HepG2 (cell line): ENCODE measurements around the gene SYMPK. TPM values are rescaled to one million over a fixed set of nuclear protein-coding genes. Genes with fewer than 3 reads are reported as not detected.

Experiments
- AKAP8 ChIP-seq: sonication (generic); formaldehyde crosslinking; IDR thresholded peaks from 2 replicates; pipeline ENCODE4 v1.5.1; 2020; ENCODE audit warnings: mild to moderate bottlenecking, missing genetic modification reagents
- BORCS8-MEF2B ChIP-seq: sonication (generic); formaldehyde crosslinking; IDR thresholded peaks from 2 replicates; pipeline ENCODE4 v1.8.0; 2022; ENCODE audit warnings: mild to moderate bottlenecking, missing genetic modification reagents
- CTCF ChIP-seq: sonication (generic); formaldehyde crosslinking; IDR thresholded peaks from 2 replicates; pipeline ENCODE4 v1.5.0; 2020; ENCODE audit warnings: mild to moderate bottlenecking, missing genetic modification reagents, moderate library complexity
- ERF ChIP-seq: IDR thresholded peaks from 2 replicates; pipeline ENCODE4 v1.6.1; 2018; ENCODE audit warnings: missing biosample characterization, missing genetic modification reagents
- FOXK2 ChIP-seq: fragments of 450-650 bp; IDR thresholded peaks from 2 replicates; pipeline ENCODE4 v1.6.1; 2016
- HIVEP1 ChIP-seq: sonication (generic); formaldehyde crosslinking; IDR thresholded peaks from 2 replicates; pipeline ENCODE4 v1.4.0; 2020; ENCODE audit warnings: mild to moderate bottlenecking, missing genetic modification reagents
- HNRNPL ChIP-seq: fragments of 200-400 bp; formaldehyde crosslinking; IDR thresholded peaks from 2 replicates; pipeline ENCODE4 v1.6.1; 2017; ENCODE audit warnings: mild to moderate bottlenecking, low read depth, low read length
- IRF9 ChIP-seq: sonication (generic); formaldehyde crosslinking; IDR thresholded peaks from 2 replicates; pipeline ENCODE4 v1.8.0; 2022; ENCODE audit warnings: missing genetic modification reagents, mild to moderate bottlenecking, borderline replicate concordance
- NR2F6 ChIP-seq, 2 experiments: IDR thresholded peaks; 2 replicates each; pipeline ENCODE4 v1.6.1; 2016; ENCODE audit warnings: antibody characterized with exemption in 1 of 2, mild to moderate bottlenecking in 1 of 2
- SALL1 ChIP-seq: sonication (generic); formaldehyde crosslinking; IDR thresholded peaks from 2 replicates; pipeline ENCODE4 v1.8.0; 2022; ENCODE audit warnings: mild to moderate bottlenecking, missing genetic modification reagents
- SOX5 ChIP-seq: IDR thresholded peaks from 2 replicates; pipeline ENCODE4 v1.6.1; 2016; ENCODE audit warnings: borderline replicate concordance
- TBX2 ChIP-seq: sonication (generic); formaldehyde crosslinking; IDR thresholded peaks from 2 replicates; pipeline ENCODE4 v1.5.0; 2020; ENCODE audit warnings: missing genetic modification reagents, mild to moderate bottlenecking, borderline replicate concordance
- TFDP2 ChIP-seq: sonication (generic); formaldehyde crosslinking; IDR thresholded peaks from 2 replicates; pipeline ENCODE4 v1.4.0; 2020; ENCODE audit warnings: missing genetic modification reagents
- TFE3 ChIP-seq: IDR thresholded peaks from 2 replicates; pipeline ENCODE4 v1.6.1; 2016
- XRCC5 ChIP-seq: fragments of 200-400 bp; formaldehyde crosslinking; optimal IDR thresholded peaks from 2 replicates; pipeline ENCODE3; 2017; ENCODE audit warnings: mild to moderate bottlenecking, low read length
- YEATS2 ChIP-seq: sonication (generic); formaldehyde crosslinking; IDR thresholded peaks from 2 replicates; pipeline ENCODE4 v1.4.0; 2020; ENCODE audit warnings: missing genetic modification reagents, borderline replicate concordance
- ZBTB37 ChIP-seq: sonication (generic); formaldehyde crosslinking; IDR thresholded peaks from 2 replicates; pipeline ENCODE4 v1.4.0; 2020; ENCODE audit warnings: mild to moderate bottlenecking, missing genetic modification reagents
- ZFX ChIP-seq: sonication (generic); formaldehyde crosslinking; IDR thresholded peaks from 2 replicates; pipeline ENCODE4 v1.4.0; 2020; ENCODE audit warnings: mild to moderate bottlenecking, low read depth, missing genetic modification reagents, moderate library complexity
- ZNF121 ChIP-seq: sonication (generic); formaldehyde crosslinking; IDR thresholded peaks from 2 replicates; pipeline ENCODE4 v1.5.0; 2020; ENCODE audit warnings: mild to moderate bottlenecking, missing genetic modification reagents
- ZNF770 ChIP-seq: sonication (generic); formaldehyde crosslinking; IDR thresholded peaks from 2 replicates; pipeline ENCODE4 v1.5.0; 2020; ENCODE audit warnings: mild to moderate bottlenecking, missing genetic modification reagents
- polyA plus RNA-seq, 8 experiments: library from polyadenylated mRNA; depleted of rRNA in 3 of 8; stranded (reverse) in 7 of 8; unstranded in 1 of 8; fragments of >200 nt; fragmentation: Illumina TruSeq in 4 of 8; extraction: Trizol in 4 of 8; gene quantifications; 2 replicates each; pipeline versions ENCODE4 v1.2.1 to v1.2.3, GENCODE V29; 2011 to 2016; ENCODE audit warnings: low read depth in 4 of 8, missing spikeins in 1 of 8, mixed read lengths in 1 of 8; ENCODE audit not compliant: insufficient read depth in 1 of 8
- total RNA-seq, 5 experiments: library from RNA; depleted of rRNA; stranded (reverse); fragments of >200 nt; fragmentation: Illumina TruSeq; extraction: Trizol; gene quantifications; 2 replicates each; pipeline ENCODE4 v1.2.3, GENCODE V29; 2016; ENCODE audit warnings: low read depth in 1 of 5

SYMPK gene
- total and polyA plus RNA-seq, 2 of the 13 experiments (the other 11 are each of a cell fraction or from before 2014, with no cell fraction given), result 21.9 to 55.7 TPM

- 0 out of 2 replicates have a peak, but pooled peaks have one; percentile 21 for TF ChIP-seq NR2F6 (IDR thresholded peaks at IDR 0.05)
- TF ChIP-seq NR2F6 (CRISPR knock-in tag; IDR thresholded peaks at IDR 0.05), result 0 out of 2 replicates have a peak, but pooled peaks have one; percentile 43
- peak; percentile 24; the same call in 1 of the 2 replicates for TF ChIP-seq BORCS8-MEF2B (CRISPR knock-in tag)
- TF ChIP-seq ZBTB37 (CRISPR knock-in tag), result no peak
- peak; percentile 55; the same call in 1 of the 2 replicates for TF ChIP-seq ZNF770 (CRISPR knock-in tag)
- peak; percentile 66; the same call in 1 of the 2 replicates for TF ChIP-seq TFE3 (CRISPR knock-in tag)
- TF ChIP-seq XRCC5, result peak; percentile 97
- TF ChIP-seq FOXK2, result no peak
- TF ChIP-seq ERF (CRISPR knock-in tag), result peak; percentile 80; the same call in 1 of the 2 replicates
- TF ChIP-seq ZFX (CRISPR knock-in tag), result peak; percentile 36; the same call in 1 of the 2 replicates
- TF ChIP-seq YEATS2 (CRISPR knock-in tag), result peak; percentile 66; the same call in 1 of the 2 replicates
- TF ChIP-seq IRF9 (CRISPR knock-in tag), result peak; percentile 43; the same call in 1 of the 2 replicates
- TF ChIP-seq HNRNPL, result 0 out of 2 replicates have a peak, but pooled peaks have one; percentile 26
- peak; percentile 54 for TF ChIP-seq SALL1 (CRISPR knock-in tag)
- peak; percentile 29; the same call in 1 of the 2 replicates for TF ChIP-seq TBX2 (CRISPR knock-in tag)
- TF ChIP-seq ZNF121 (CRISPR knock-in tag), result no peak
- TF ChIP-seq AKAP8 (CRISPR knock-in tag), result 0 out of 2 replicates have a peak, but pooled peaks have one; percentile 64
- TF ChIP-seq SOX5 (CRISPR knock-in tag), result peak; percentile 11; the same call in 1 of the 2 replicates
- TF ChIP-seq CTCF (CRISPR knock-in tag), result peak; percentile 95
- peak; percentile 6; the same call in 1 of the 2 replicates for TF ChIP-seq HIVEP1 (CRISPR knock-in tag)
- TF ChIP-seq TFDP2 (CRISPR knock-in tag), result peak; percentile 30; the same call in 1 of the 2 replicates
Observed at GRCh38 chr19:45817010-45817724, 45.8 kb downstream of the SYMPK start (continued).
